H54 (cell line): ENCODE data around the gene RADIL.

Experiments used
- DNase-seq: peaks from one replicate; pipeline ENCODE4 v3.0.0; 2011; ENCODE audit warnings: low spot score, mixed read lengths; ENCODE audit not compliant: insufficient read length
- FAIRE-seq: peaks from 3 replicates; lab custom pipeline; 2011; peaks lifted over from hg19 to GRCh38; lab: Jason Lieb, UNC
- POLR2A ChIP-seq: IDR thresholded peaks from 2 replicates; pipeline ENCODE4 v1.6.1; 2011; ENCODE audit warnings: low read depth, mild to moderate bottlenecking, low read length

Gene RADIL

DNA sequence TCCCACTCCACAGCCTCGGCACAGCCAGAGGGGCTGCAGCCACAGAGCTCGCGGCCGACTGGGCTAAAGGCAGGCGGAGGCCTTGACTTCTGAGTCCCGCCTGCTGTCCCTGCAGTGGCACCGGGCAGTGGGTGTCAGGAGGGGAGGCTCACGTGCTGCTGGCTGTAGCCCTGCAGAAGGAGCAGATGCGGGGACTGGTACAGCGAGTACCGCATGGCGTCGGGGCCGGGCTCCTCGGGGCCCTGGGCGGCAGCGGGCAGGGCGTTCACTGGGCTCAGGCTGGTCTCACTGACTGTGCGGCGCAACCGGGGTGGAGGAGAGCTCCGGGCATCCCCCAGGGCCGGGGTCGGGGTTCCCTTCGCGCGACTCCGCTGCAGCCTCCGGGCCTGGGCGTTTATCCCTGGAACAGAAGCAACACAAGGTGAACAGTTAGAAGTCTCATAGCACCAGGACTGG, 47.3 kb downstream of the RADIL start:
- no peak for DNase-seq
- TF ChIP-seq POLR2A: no peak
- FAIRE-seq: no peak

GRCh38 chr7:4835398-4836205, 47.9 kb downstream of the RADIL start:
- DNase-seq (no peak), FAIRE-seq (no peak)
- no peak for TF ChIP-seq POLR2A

DNA sequence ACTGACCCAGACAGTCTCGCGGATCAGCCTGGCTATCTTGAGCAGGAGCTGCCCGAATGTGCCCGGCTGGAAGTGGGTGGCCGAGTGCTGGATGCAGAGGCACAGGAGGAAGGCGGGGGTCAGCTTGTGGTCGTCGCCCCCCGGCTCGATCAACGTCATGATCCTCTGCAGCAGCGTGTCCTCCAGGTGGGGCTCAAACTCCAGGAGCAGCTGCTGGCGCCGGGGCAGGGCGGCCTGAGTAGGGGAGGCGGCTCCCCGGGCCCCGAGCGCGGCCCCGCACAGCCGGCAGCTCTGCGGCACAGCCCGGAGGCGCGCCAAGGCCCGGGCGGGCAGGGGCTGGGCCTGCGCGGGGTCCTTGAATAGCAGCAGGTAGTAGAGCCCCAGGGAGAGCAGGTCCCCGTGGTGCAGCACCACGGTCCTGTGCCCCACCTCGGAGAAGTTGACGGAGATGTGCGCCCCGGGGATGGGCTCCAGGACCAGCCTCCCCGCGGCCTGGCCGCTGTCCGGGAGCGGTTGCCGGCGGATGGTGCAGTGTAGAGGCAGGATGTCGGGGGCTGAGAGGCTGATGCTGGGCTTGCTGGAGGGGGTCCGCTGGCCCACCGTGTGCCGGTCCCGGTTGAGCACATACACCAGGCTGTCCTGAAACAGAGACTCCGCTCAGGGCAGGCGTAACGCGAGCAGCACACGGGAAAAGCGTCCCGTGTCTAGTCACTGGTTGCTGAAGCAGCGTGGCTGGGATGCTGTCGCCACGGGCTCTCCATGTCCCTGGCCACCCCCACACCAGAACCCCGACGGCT, 48.7 kb downstream of the RADIL start:
- FAIRE-seq (no peak), DNase-seq (no peak)
- TF ChIP-seq POLR2A: no peak

GRCh38 chr7:4833691-4834600, 49.6 kb downstream of the RADIL start:
- no peak for FAIRE-seq
- no peak for DNase-seq
- TF ChIP-seq POLR2A: no peak

GRCh38 chr7:4833176-4833575, 50.3 kb downstream of the RADIL start:
- no peak for DNase-seq
- no peak for FAIRE-seq
- no peak for TF ChIP-seq POLR2A

GRCh38 chr7:4832711-4833110, 50.8 kb downstream of the RADIL start:
- TF ChIP-seq POLR2A: no peak
- no peak for FAIRE-seq

DNA sequence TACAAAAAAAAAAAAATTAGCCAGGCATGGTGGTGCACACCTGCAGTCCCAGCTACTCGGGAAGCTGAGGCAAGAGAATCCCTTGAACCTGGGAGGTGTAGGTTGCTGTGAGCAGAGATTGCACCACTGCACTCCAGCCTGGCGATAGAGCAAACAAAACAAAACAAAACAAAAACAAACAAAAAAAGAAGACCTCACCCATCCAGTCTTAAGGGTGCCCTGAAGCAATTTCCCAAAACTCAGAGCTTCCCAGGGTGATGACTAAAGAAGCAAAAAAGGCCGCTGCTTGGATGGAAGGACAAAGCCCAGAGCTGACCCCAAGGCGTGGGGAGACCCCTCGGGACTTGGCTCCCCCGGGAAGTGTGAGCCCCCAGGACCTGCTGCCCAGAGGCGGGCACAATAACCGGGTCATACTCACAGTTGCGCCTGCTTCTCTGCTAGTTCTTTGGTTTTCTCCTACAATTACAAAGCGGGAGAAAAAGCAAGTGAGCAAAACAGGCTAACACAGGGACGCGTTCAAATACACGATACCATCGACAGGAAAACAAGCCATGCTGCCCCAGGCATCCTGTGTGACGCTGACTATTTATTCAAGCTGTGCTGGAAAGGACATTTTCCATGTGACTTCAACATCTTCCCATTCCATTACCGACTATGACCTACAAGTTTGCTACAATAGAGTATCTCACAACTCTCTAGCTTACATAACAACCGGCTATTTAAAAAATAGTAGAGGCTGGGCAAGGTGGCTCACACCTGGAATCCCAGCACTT, 51.6 kb downstream of the RADIL start:
- DNase-seq (no peak), FAIRE-seq (no peak)
- no peak for TF ChIP-seq POLR2A

More at GRCh38 chr7:4832711-4833110, 50.8 kb downstream of the RADIL start:
- DNase-seq: no peak

- peak; percentile 73 for DNase-seq
- no peak for TF ChIP-seq POLR2A
- FAIRE-seq: no peak
Observed at GRCh38 chr7:4830176-4830575, 53.3 kb downstream of the RADIL start.

GRCh38 chr7:4828720-4829383, 54.7 kb downstream of the RADIL start:
- no peak for TF ChIP-seq POLR2A
- DNase-seq (no peak), FAIRE-seq (no peak)

- DNase-seq (no peak), FAIRE-seq (no peak)
- no peak for TF ChIP-seq POLR2A
Observed at GRCh38 chr7:4825081-4825480, 58.4 kb downstream of the RADIL start.

DNA sequence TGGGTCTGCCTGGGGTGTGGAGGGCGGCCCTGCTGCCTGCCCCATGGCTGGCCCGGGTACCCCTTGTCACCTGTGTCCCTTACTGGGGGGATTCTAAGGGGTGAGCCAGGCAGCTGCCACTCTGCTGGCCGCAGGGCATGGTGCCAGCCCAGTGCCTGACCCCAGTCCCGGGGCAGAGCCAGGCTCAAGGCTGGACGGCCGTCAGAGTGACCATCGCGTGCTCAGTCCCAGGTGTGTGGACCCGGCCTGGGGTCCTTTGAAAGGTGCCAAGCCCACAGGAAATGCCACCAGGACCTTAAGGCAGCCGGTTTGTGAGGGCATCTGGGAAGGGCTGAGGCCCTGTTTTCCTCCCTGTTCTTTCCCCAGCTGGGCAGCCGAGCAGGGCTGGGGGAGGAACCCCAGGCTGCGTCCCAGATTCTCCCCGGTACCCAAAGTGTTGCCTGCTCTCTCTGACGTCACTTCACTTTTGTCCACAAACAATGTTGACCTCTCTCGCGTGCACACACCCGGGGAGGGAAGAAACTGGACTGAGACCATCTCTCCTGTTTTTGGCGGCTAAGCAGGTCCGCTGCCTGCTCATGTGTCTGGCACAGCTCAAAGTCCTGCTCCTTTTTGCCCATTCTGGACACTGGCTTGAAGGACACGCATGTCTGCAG, 59.3 kb downstream of the RADIL start:
- FAIRE-seq (no peak), DNase-seq (no peak)
- TF ChIP-seq POLR2A: no peak

DNA sequence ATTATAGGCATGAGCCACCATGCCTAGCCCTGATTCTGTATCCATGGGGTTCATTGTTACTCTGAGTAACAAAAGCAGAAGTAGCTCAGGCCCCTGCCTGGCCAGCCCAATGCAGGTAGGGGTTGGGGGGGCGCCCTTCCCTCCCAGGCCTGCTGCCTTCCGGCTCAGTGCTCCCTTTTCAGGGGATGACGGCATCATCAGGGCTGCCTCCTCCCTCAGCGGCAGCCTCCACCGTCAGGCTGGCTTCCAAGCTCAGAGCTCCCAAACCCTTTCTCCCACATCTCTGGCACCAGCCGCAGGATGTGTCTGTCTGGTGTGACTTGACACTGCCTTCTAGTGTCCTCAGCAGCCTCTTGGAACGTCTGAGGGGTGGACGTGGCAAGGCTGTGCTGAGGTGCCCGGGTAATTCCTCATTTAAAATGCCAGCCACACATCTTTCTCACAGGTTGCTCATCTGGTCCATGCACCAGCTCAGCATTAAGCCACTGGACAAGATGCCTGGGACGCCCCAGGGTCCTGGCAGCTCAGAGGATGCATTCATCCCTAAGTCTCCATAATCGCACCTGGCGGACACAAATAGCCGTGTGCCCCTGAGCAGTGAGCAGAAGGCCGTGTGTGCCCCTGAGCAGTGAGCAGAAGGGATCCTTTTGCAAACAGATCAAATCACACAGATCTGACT, 59.9 kb downstream of the RADIL start:
- no peak for TF ChIP-seq POLR2A
- DNase-seq (no peak), FAIRE-seq (no peak)
